IMR-90 (cell line): Measurements from ENCODE around the gene RPS6KA2. TPM values are rescaled to one million over a fixed set of nuclear protein-coding genes. Genes with fewer than 3 reads are reported as not detected.

Experiments
- ATAC-seq: fragments of 200-7000 bp; cut with Tn5 transposase; 2 replicates; pipeline ENCODE4 v1.9.1; 2020; ENCODE audit warnings: low read depth, mild to moderate bottlenecking, moderate library complexity
- BruUV-seq: library from RNA; stranded (reverse); fragments of 400-500 nt; replicated peaks from 2 replicates; lab custom pipeline; 2021; lab: Mats Ljungman, UMichigan
- CTCF ChIA-PET: fragments of 300-600 bp; formaldehyde crosslinking; extraction: SDS; loops from one replicate; lab custom pipeline; 2021; ENCODE audit warnings: antibody characterized with exemption; lab: Yijun Ruan, JAX
- POLR2A ChIA-PET: fragments of 300-600 bp; sonication (Branson Sonifier 250); formaldehyde crosslinking; loops from one replicate; lab custom pipeline; 2022; ENCODE audit warnings: antibody characterized with exemption; ENCODE audit not compliant: unreplicated experiment; lab: Charles Lee
- DNase-seq: peaks from one replicate; pipeline ENCODE4 v3.0.0; 2013
- H2AFZ ChIP-seq: replicated peaks from 2 replicates; pipeline ENCODE3; 2013; ENCODE audit warnings: low read length, mild to moderate bottlenecking; ENCODE audit not compliant: poor library complexity
- H2AK5ac ChIP-seq: 2 replicates; pipeline ENCODE4 v1.6.1; 2013; ENCODE audit warnings: low read depth, low read length, inconsistent platforms
- H2AK9ac ChIP-seq: replicated peaks from 2 replicates; pipeline ENCODE3; 2013; ENCODE audit warnings: mild to moderate bottlenecking, low read depth, low read length, moderate library complexity; ENCODE audit not compliant: poor library complexity
- H2BK120ac ChIP-seq: 2 replicates; pipeline ENCODE4 v1.6.1; 2013; ENCODE audit warnings: low read depth, low read length, inconsistent platforms
- H2BK15ac ChIP-seq: 3 replicates; pipeline ENCODE4 v1.6.1; 2013; ENCODE audit warnings: low read depth, low read length, inconsistent platforms
- H2BK20ac ChIP-seq: 2 replicates; pipeline ENCODE4 v1.6.1; 2013; ENCODE audit warnings: low read depth, mild to moderate bottlenecking, inconsistent platforms, low read length, moderate library complexity
- H2BK5ac ChIP-seq: 2 replicates; pipeline ENCODE4 v1.6.1; 2013; ENCODE audit warnings: mild to moderate bottlenecking, low read depth, low read length, inconsistent platforms; ENCODE audit not compliant: poor library complexity, severe bottlenecking
- H3K14ac ChIP-seq: replicated peaks from 2 replicates; pipeline ENCODE4 v1.6.1; 2013; ENCODE audit warnings: low read depth, low read length, inconsistent platforms
- H3K18ac ChIP-seq: 2 replicates; pipeline ENCODE4 v1.6.1; 2013; ENCODE audit warnings: low read depth, low read length, control low read depth
- H3K23ac ChIP-seq: 2 replicates; pipeline ENCODE4 v1.6.1; 2013; ENCODE audit warnings: low read depth, low read length, inconsistent platforms
- H3K27ac ChIP-seq: 2 replicates; pipeline ENCODE4 v1.5.1; 2013; ENCODE audit warnings: mild to moderate bottlenecking, control low read depth, low read length; ENCODE audit not compliant: insufficient read depth
- H3K27me3 ChIP-seq: 2 replicates; pipeline ENCODE4 v1.6.1; 2013; ENCODE audit warnings: low read length; ENCODE audit not compliant: control insufficient read depth, insufficient read depth
- H3K36me3 ChIP-seq: 2 replicates; pipeline ENCODE4 v1.6.1; 2013; ENCODE audit warnings: low read length, mixed read lengths; ENCODE audit not compliant: control insufficient read depth, insufficient read depth
- H3K4ac ChIP-seq: 2 replicates; pipeline ENCODE4 v1.6.1; 2013; ENCODE audit warnings: low read depth, low read length, inconsistent platforms
- H3K4me1 ChIP-seq: 2 replicates; pipeline ENCODE4 v1.6.1; 2013; ENCODE audit warnings: low read length, mixed read lengths; ENCODE audit not compliant: control insufficient read depth, insufficient read depth
- H3K4me2 ChIP-seq: 2 replicates; pipeline ENCODE4 v1.6.1; 2013; ENCODE audit warnings: low read depth, mild to moderate bottlenecking, control low read depth, low read length, moderate library complexity
- H3K4me3 ChIP-seq: 2 replicates; pipeline ENCODE4 v1.5.1; 2013; ENCODE audit warnings: low read depth, mild to moderate bottlenecking, control low read depth, low read length, moderate library complexity; ENCODE audit not compliant: insufficient read depth
- H3K56ac ChIP-seq: 2 replicates; pipeline ENCODE4 v1.6.1; 2013; ENCODE audit warnings: low read length, inconsistent platforms; ENCODE audit not compliant: insufficient read depth; ENCODE audit errors: extremely low read depth
- H3K79me1 ChIP-seq, 2 experiments: 2 replicates each; pipeline ENCODE4 v1.6.1; 2013; ENCODE audit warnings: low read length in 2 of 2, inconsistent platforms in 1 of 2, low read depth in 1 of 2
- H3K9ac ChIP-seq: 2 replicates; pipeline ENCODE4 v1.6.1; 2013; ENCODE audit warnings: low read depth, low read length, control low read depth
- H3K9me1 ChIP-seq: 2 replicates; pipeline ENCODE4 v1.6.1; 2013; ENCODE audit warnings: low read length, inconsistent platforms; ENCODE audit not compliant: insufficient read depth
- H3K9me3 ChIP-seq: 2 replicates; pipeline ENCODE4 v1.6.1; 2013; ENCODE audit warnings: low read length; ENCODE audit not compliant: control insufficient read depth, insufficient read depth
- H4K20me1 ChIP-seq: 2 replicates; pipeline ENCODE4 v1.6.1; 2013; ENCODE audit warnings: low read length, inconsistent platforms; ENCODE audit not compliant: insufficient read depth
- H4K5ac ChIP-seq: 2 replicates; pipeline ENCODE4 v1.6.1; 2013; ENCODE audit warnings: mild to moderate bottlenecking, low read depth, low read length, control low read depth
- H4K8ac ChIP-seq, 2 experiments: 2 replicates each; pipeline ENCODE4 v1.6.1; 2013; ENCODE audit warnings: low read depth in 2 of 2, low read length in 2 of 2, control low read depth in 1 of 2, inconsistent platforms in 1 of 2
- H4K91ac ChIP-seq: 2 replicates; pipeline ENCODE4 v1.6.1; 2013; ENCODE audit warnings: low read depth, low read length, inconsistent platforms; ENCODE audit not compliant: insufficient read depth
- BHLHE40 ChIP-seq: fragments of 150-350 bp; IDR thresholded peaks from 2 replicates; pipeline ENCODE4 v1.6.1; 2016; ENCODE audit warnings: mild to moderate bottlenecking, low read depth, low read length
- CHD1 ChIP-seq: IDR thresholded peaks from 2 replicates; pipeline ENCODE4 v1.6.1; 2012; ENCODE audit warnings: low read depth, low read length, improper control_type of control experiment
- POLR2A ChIP-seq: IDR thresholded peaks from 2 replicates; pipeline ENCODE4 v1.6.1; 2012; ENCODE audit warnings: mild to moderate bottlenecking, low read depth, low read length
- RAD21 ChIP-seq: IDR thresholded peaks from 2 replicates; pipeline ENCODE4 v1.6.1; 2012; ENCODE audit warnings: low read length, improper control_type of control experiment
- WGBS, 2 experiments: methylation state at CpG; one replicate each; pipeline versions ENCODE4 v1.1.5 to v1.1.7; 2013; ENCODE audit warnings: missing lambda C conversion rate in 2 of 2; ENCODE audit not compliant: insufficient read length in 1 of 2; ENCODE audit errors: extremely low coverage in 2 of 2; 5-methylcytosine and 5-hydroxymethylcytosine counted together
- dilution Hi-C: fragments of 300-500 bp; cut with HindIII; formaldehyde crosslinking; loops from one replicate; pipeline ENCODE4 v1.14.3; 2018; ENCODE audit warnings: low sequenced_read_pairs; ENCODE audit not compliant: unreplicated experiment
- in situ Hi-C: fragments of 300-500 bp; cut with MboI; formaldehyde crosslinking; loops from 3 replicates; pipeline ENCODE4 v1.14.3; 2019; ENCODE audit warnings: low sequenced_read_pairs, inconsistent platforms, mixed read lengths
- intact Hi-C: fragments of 100-400 bp; cut with micrococcal nuclease; formaldehyde crosslinking; loops from 2 replicates; pipeline ENCODE4 v1.10.0; 2022
- polyA plus RNA-seq, 3 experiments: library from polyadenylated mRNA; depleted of rRNA; stranded (reverse); fragments of >200 nt; gene quantifications; 2 replicates each; pipeline ENCODE4 v1.2.3, GENCODE V29; 2012; ENCODE audit warnings: low replicate concordance in 1 of 3
- total RNA-seq: library from RNA; depleted of rRNA; stranded (reverse); fragments of >200 nt; gene quantifications from 2 replicates; pipeline ENCODE4 v1.2.3, GENCODE V29; 2012
- TF ChIP-seq, protein P1 (sequence below): conservative IDR thresholded peaks from 2 replicates; pipeline ENCODE4 v1.5.1; 2012; ENCODE audit warnings: mild to moderate bottlenecking, low read depth, low read length, improper control_type of control experiment

RPS6KA2 gene
- total and polyA plus RNA-seq, 2 of the 4 experiments (the other 2 are of a cell fraction) = 26.9 to 31.3 TPM

DNA sequence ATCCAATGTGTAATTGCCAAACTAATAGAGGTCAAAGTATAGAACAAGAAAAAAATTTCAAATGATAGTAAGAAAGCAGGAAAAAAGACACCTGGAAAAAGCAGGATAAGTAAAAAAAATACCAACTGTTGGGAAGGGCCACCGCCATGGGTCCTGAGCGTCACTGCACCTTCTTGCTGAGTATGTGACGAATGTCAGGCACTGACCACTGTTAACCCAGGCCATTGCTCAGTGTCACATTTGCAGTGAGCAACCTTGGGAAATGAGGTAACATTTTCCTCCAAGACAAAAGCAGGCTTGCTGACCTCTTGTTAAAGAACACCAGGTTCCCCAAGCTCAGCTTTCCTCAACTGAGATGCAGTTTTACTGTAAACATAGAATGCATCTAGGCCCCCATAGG, 15.6 kb upstream of the RPS6KA2 start:
- H2BK5ac ChIP-seq = no peak overlapping the region
- H3K27me3 ChIP-seq = peaks cover 22% of the 10 kb centered on the region
- H3K4ac ChIP-seq = no peak overlapping the region
- H3K23ac ChIP-seq = no peak overlapping the region
- H2BK15ac ChIP-seq = no peak overlapping the region
- dilution Hi-C loops = no loop called here
- H4K8ac ChIP-seq = no peak overlapping the region
- no peak overlapping the region for H3K18ac ChIP-seq
- ATAC-seq (no peak), DNase-seq (no peak)
- 82% methylated on average over 3 of the region's 3 CpGs; no CpG with 5 or more reads in 1 of the 2 experiments for WGBS, 2 experiments
- CTCF ChIA-PET = interaction anchor here (0.6 to 0.8 kb wide), 2 partner anchors 12 to 13 kb away, joined by 3 read pairs; no protein-coding TSS in a partner anchor
- H3K79me1 ChIP-seq = no peaks in the 10 kb centered on the region
- H3K9ac ChIP-seq = no peak overlapping the region
- no peaks in the 10 kb centered on the region for H3K36me3 ChIP-seq
- no peak overlapping the region for H3K14ac ChIP-seq
- intact Hi-C loops = no loop called here
- H3K27ac ChIP-seq = no peak overlapping the region
- POLR2A ChIA-PET = no interaction called here
- no peak overlapping the region for H2AK5ac ChIP-seq
- peaks cover 2% of the 10 kb centered on the region; the same call in 1 of the 2 replicates for H3K9me3 ChIP-seq
- no peaks in the 10 kb centered on the region for H3K4me1 ChIP-seq
- H2BK20ac ChIP-seq = no peak overlapping the region
- no peak overlapping the region for H4K91ac ChIP-seq
- H2BK120ac ChIP-seq = no peak overlapping the region
- H2AFZ ChIP-seq = no peak overlapping the region
- no peak overlapping the region for H3K4me3 ChIP-seq
- no peak overlapping the region for H2AK9ac ChIP-seq
- in situ Hi-C loops = loop anchor here (25.0 kb wide), 1 partner anchor 345 kb away; the partner anchor contains the start of gene CEP43
- H4K20me1 ChIP-seq = no peaks in the 10 kb centered on the region
- no TSS peak for BruUV-seq
- TF ChIP-seq POLR2A (no peak), BHLHE40 (no peak), CHD1 (no peak), RAD21 (no peak)
- TF ChIP-seq, protein P1, sequence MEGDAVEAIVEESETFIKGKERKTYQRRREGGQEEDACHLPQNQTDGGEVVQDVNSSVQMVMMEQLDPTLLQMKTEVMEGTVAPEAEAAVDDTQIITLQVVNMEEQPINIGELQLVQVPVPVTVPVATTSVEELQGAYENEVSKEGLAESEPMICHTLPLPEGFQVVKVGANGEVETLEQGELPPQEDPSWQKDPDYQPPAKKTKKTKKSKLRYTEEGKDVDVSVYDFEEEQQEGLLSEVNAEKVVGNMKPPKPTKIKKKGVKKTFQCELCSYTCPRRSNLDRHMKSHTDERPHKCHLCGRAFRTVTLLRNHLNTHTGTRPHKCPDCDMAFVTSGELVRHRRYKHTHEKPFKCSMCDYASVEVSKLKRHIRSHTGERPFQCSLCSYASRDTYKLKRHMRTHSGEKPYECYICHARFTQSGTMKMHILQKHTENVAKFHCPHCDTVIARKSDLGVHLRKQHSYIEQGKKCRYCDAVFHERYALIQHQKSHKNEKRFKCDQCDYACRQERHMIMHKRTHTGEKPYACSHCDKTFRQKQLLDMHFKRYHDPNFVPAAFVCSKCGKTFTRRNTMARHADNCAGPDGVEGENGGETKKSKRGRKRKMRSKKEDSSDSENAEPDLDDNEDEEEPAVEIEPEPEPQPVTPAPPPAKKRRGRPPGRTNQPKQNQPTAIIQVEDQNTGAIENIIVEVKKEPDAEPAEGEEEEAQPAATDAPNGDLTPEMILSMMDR = no peak
- no peak overlapping the region for H3K56ac ChIP-seq
- no peak overlapping the region for H3K4me2 ChIP-seq
- H3K9me1 ChIP-seq = peaks cover under 1% of the 10 kb centered on the region; the same call in 1 of the 2 replicates
- no peak overlapping the region for H4K5ac ChIP-seq
